GM20000 (cell line): ENCODE data around the gene ABHD1.
"Not testable (repeated sequence)": the region's sequence is repeated elsewhere in the genome, so short reads cannot be mapped to it uniquely, and the experiment has no call there.

ENCODE experiments used
- DNase-seq: peaks from one replicate; pipeline ENCODE4 v3.0.0; 2012; ENCODE audit warnings: low spot score
- TF ChIP-seq, protein P1 (sequence below): IDR thresholded peaks from 2 replicates; pipeline ENCODE4 v1.5.1; 2012; ENCODE audit warnings: mild to moderate bottlenecking, control low read depth; ENCODE audit errors: extremely low read depth, missing control alignments

The ABHD1 gene

DNA sequence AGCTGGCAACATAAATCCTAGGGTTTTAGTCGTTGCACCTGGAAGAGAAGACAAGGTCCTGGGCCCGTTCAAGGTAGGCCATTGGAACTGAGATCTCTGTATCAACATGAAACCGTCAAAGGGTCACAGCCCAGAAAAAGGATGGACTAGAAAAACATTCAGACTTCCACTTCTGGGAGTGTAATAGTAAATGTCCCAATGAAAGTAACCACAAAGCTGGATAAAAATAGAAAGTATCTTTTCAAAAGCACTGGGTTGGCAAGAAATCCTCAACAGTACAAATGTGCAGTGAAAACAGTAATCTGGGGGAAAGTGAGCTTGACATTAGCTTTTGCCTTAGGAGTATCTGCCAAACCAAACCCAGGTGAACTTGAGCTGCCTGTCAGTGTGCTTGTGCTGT lies 17.6 kb upstream of the ABHD1 start:
- TF ChIP-seq, protein P1, sequence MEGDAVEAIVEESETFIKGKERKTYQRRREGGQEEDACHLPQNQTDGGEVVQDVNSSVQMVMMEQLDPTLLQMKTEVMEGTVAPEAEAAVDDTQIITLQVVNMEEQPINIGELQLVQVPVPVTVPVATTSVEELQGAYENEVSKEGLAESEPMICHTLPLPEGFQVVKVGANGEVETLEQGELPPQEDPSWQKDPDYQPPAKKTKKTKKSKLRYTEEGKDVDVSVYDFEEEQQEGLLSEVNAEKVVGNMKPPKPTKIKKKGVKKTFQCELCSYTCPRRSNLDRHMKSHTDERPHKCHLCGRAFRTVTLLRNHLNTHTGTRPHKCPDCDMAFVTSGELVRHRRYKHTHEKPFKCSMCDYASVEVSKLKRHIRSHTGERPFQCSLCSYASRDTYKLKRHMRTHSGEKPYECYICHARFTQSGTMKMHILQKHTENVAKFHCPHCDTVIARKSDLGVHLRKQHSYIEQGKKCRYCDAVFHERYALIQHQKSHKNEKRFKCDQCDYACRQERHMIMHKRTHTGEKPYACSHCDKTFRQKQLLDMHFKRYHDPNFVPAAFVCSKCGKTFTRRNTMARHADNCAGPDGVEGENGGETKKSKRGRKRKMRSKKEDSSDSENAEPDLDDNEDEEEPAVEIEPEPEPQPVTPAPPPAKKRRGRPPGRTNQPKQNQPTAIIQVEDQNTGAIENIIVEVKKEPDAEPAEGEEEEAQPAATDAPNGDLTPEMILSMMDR, result no peak
- DNase-seq, result no peak

DNA sequence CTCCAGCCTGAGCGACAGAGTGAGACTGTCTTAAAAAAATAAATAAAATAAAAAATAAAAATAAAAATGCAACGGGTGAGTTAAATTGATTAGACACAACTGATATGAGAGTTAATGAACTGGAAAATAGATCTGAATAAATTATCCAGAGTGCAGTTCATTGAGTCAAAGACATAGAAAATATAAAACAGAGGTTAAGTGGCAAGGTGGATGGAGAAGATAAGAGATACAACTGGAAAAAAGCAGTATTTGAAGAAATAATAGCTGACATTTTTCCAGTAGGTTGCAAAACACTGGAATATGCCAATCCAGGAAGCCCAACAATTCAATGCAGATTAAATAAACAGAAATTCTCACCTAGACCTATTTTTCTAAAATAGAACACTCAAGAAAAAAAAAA lies 15.4 kb upstream of the ABHD1 start:
- TF ChIP-seq, protein P1, result no peak
- no peak for DNase-seq

DNA sequence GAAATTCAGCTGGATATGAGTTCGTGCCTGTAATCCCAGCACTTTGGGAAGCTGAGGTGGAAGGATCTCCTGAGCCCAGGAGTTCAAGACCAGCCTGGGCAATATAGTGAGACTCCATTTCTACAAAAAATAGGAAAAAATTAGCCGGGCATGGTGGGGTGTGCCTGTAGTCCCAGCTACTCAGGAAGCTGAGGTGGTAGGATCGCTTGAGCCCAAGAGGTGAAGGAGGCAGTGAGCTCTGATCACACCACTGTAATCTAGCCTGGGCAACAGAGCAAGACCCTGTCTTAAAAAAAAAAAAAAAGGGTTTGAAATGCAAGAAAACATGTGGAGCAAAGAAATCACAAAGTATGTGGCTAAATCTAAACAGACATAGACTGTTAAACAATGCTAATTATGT lies 14.5 kb upstream of the ABHD1 start:
- no peak for DNase-seq
- TF ChIP-seq, protein P1, result no peak

DNA sequence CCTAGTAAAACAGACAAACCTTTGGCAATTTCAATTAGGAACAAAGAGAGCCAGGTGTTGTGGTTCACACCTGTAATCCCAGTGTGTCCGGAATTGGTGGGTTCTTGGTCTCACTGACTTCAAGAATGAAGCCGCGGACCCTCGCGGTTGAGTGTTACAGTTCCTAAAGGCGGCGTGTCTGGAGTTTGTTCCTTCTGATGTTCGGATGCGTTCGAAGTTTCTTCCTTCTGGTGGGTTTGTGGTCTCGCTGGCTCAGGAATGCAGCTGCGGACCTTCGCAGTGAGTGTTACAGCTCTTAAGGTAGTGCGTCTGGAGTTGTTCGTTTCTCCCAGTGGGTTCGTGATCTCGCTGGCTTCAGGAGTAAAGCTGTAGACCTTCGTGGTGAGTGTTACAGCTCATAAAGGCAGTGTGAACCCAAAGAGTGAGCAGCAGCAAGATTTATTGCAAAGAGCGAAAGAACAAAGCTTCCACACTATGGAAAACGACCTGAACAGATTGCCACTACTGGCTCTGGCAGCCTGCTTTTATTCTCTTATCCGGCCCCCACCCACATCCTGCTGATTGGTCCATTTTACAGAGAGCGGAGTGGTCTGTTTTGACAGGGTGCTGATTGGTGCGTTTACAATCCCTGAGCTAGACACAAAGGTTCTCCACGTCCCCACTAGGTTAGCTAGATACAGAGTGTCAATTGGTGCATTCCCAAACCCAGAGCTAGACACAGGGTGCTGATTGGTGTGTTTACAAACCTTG lies 12.8 kb upstream of the ABHD1 start:
- not testable (repeated sequence) for DNase-seq

DNA sequence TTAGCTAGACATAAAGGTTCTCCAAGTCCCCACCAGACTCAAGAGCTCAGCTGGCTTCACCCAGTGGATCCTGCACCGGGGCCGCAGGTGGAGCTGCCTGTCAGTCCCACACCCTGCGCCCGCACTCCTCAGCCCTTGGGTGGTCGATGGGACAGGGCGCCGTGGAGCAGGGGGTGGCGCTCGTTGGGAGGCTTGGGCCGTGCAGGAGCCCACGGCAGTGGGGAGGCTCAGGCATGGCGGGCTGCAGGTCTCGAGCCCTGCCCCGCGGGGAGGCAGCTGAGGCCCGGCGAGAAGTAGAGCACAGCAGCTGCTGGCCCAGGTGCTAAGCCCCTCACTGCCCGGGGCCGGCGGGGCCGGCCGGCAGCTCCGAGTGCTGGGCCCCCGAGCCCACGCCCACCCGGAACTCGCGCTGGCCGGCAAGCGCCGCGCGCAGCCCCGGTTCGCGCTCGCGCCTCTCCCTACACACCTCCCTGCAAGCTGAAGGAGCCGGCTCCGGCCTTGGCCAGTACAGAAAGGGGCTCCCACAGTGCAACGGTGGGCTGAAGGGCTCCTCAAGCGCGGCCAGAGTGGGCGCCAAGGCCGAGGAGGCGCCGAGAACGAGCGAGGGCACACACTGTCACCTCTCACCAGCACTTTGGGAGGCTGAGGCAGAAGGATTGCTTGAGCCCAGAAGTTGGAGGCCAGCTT lies 12.1 kb upstream of the ABHD1 start:
- not testable (repeated sequence) for DNase-seq

DNA sequence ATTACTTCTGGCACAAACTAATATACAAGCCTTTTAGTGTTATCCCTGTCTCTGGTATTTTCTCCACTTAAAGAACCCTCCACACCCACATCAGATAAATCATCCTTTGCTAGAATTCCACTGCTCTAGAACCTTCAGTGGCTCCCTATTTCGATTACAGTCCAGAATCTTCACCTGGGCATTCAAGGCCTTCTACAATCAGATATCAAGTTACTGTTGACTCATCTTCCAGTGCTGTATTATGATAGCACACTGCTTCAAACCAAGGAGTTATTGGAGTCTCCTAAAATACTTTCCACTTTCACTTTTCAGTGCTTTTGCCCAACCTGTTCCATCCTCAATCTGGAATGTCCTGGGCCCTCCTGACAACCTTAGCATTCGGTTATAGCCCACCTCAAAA lies 8.1 kb upstream of the ABHD1 start:
- TF ChIP-seq, protein P1, result no peak

DNA sequence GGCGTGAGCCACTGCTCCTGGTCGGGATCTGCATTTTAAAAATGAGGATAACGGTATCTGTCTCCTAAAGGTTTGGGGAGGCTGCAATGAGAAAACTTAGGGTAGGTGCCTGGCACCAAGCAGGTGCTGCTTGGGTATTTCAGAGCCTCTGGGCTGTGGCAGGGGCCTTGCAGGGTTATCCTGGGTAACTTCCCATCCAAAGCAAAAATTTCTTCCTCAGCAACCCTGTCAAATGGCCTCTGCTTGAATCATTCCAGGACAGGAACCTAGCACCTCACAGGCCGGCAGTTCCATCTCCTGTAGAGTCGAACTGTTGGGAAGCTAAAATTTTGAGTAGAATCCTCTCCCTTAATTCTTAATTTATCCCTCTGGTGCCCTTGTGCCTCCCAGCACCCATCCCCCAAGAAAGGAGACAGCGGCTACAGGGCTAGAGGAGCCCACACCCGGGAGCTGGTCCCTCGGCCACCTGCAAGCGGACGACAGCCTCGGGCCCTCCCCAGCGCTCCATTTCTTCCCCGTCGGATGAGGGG lies 5.6 kb upstream of the ABHD1 start:
- TF ChIP-seq, protein P1, result no peak
- DNase-seq, result no peak

More for the DNA sequence above, 8.1 kb upstream of the ABHD1 start:
- no peak for DNase-seq

DNA sequence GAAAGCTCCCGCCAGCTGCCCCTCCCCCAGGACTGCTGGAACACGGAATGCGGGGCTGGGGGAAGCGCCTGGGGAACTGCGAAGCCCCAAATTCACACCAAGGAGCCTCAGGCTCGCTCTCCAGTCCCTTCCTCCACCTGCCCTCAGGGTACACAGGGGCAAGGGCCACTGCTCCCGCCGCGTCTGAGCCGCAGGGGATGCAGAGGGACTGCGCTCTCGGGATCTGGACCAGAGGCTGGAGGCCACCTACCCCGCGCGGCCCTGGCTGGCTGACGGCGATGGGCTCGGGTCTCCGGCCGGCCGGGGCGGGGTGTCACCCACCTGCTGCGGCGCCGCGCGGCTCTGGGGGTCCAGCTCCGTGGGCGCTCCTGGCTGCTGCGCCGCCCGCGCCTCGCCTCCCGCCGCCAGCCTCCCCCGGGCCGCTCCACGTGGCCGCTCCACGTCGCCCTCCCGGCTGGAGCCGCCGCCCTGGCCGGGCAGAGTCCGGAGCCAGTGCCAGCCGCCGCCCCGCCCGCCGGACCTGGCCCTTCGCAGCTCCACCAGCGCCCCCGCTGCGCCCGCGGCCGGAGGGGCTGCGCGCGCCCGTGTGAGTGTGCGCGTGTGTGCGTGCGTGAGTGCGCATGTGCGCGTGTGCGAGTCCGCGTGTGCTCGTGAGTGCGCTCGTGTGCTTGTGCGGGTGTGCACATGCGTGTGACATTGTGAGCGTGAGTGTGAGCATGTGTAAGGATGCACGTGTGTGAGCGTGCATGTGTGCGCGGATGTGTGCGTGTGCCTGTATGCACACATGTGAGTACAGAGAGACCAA lies 4.9 kb upstream of the ABHD1 start, which contains the start of gene CGREF1:
TSS of gene CGREF1 (minus strand) at position 604 of the 805 bp plus-strand sequence. CDS start 14,762 bp downstream, outside the sequence.
- no peak for DNase-seq
- TF ChIP-seq, protein P1, result no peak

DNA sequence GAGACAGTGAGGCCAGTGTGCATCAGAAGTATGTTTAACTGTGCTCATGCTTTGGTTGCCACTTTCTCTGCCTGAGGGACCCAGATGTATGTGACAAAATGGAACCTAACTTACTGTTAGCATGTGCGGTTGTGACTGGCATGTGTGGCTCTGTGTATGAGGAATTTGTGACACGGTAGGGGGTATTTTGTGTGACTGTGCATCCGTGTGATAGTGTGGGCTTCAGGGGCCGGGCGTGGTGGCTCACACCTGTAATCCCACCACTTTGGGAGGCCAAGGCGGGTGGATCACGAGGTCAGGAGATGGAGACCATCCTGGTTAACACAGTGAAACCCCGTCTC lies 4.3 kb upstream of the ABHD1 start:
- DNase-seq, result not testable (repeated sequence)
